WI38 (cell line): ENCODE results near the gene ZSCAN20.

ENCODE experiments used
- H3K4me3 ChIP-seq: 2 replicates; pipeline ENCODE4 v1.5.1; 2011; ENCODE audit warnings: low read depth, mild to moderate bottlenecking, control low read depth, low read length
- TF ChIP-seq, protein P1 (sequence below): IDR thresholded peaks from 2 replicates; pipeline ENCODE4 v1.5.1; 2012; ENCODE audit warnings: low read depth, mild to moderate bottlenecking, control low read depth, low read length

ZSCAN20 gene

DNA sequence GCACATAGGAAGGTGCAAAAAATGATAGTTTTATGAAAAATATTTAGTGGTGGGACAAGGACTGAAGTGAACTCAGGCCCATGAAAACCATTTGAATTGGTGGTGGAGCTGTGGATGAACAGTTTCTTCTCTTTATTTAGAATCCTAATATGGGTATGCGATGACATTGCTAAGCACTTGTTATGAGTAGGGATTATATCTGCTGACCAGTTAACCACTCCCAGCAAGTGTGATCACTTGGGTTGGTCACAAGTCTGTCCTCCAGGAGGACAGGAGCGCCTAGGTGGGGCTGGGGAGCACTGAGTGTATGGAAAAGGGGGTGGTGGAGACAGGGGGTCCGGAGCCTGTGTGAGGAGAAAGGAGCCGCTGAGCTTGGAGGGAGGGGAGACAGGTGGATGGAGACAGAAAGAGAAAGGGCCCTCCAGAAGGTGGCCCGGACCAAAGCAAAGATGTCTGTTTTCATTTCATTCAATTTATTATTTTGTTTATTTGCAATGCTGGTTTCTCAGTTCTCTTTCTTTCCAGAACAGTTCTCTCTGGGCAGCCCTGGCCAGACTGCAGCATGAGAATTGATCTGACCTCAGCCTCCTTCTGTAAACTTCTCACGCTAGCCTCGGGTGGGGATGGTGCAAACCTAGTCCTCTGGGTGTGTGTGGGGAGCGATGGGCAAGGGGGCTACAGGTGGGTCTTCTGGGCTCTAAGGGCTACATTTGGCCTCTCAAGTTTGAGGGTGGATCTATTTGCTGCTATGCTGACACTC, 9.9 kb upstream of the ZSCAN20 start:
- H3K4me3 ChIP-seq, result no peak overlapping the region
- TF ChIP-seq, protein P1, sequence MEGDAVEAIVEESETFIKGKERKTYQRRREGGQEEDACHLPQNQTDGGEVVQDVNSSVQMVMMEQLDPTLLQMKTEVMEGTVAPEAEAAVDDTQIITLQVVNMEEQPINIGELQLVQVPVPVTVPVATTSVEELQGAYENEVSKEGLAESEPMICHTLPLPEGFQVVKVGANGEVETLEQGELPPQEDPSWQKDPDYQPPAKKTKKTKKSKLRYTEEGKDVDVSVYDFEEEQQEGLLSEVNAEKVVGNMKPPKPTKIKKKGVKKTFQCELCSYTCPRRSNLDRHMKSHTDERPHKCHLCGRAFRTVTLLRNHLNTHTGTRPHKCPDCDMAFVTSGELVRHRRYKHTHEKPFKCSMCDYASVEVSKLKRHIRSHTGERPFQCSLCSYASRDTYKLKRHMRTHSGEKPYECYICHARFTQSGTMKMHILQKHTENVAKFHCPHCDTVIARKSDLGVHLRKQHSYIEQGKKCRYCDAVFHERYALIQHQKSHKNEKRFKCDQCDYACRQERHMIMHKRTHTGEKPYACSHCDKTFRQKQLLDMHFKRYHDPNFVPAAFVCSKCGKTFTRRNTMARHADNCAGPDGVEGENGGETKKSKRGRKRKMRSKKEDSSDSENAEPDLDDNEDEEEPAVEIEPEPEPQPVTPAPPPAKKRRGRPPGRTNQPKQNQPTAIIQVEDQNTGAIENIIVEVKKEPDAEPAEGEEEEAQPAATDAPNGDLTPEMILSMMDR, result no peak

DNA sequence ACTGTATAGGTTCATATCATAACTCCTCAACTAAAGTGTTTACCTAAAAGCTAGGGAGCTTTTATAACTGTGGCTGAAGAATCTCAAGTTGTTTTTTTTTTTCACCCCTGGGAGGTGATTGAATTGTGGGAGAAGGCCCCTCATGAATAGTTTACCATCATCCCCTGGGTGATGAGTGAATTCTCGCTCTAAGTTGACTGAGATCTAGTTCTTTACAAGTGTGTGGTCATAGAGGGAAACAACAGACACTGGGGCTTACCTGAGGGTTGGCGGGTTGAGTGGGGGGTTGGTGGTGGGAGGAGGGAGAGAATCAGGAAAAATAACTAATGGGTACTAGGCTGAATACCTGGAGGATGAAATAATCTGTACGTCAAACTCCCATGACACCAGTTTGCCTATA, 7.9 kb upstream of the ZSCAN20 start:
- TF ChIP-seq, protein P1, result no peak
- no peak overlapping the region for H3K4me3 ChIP-seq

- H3K4me3 ChIP-seq, result no peak overlapping the region
- TF ChIP-seq, protein P1, result no peak
Measured at GRCh38 chr1:33465316-33465715, 7.1 kb upstream of the ZSCAN20 start.

GRCh38 chr1:33466159-33466558, 6.3 kb upstream of the ZSCAN20 start:
- TF ChIP-seq, protein P1, result no peak
- no peak overlapping the region for H3K4me3 ChIP-seq

DNA sequence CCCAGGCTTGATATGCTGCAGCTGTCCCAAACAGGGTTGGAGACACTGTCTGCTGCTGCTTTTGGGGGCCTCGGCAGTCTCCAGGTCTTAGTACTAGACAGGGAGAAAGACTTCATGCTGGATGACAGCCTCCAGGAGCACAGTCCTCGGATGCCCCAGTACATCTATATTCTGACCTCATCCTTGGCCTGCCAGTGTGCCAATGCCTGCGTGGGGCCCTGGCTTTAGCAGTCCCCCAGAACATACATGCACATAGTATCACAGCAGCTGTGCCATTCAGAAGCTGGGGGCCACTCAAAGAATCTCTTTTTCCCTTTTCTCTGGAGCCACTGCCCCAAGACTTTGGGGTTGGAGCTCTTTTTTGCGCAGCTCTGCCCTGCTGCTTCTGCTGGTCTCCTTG, 4.4 kb upstream of the ZSCAN20 start:
- no peak overlapping the region for H3K4me3 ChIP-seq
- TF ChIP-seq, protein P1, result no peak

DNA sequence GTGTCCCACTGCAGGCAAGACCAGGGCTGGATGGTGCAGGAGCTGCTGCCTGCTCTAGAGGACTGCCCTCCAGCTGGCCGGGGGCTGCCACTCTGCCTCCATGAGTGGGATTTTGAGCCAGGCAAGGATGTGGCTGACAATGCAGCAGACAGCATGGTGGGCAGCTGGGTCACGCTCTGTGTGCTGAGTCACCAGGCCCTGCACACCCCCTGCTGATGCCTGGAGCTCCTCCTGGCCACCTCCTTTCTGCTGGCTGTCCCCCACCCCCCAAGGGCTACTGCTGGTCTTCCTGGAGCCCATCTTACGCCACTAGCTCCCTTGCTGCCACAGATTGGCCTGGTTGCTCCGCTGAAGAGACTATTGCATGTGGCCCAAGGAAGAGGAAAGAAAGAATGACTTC, 3.9 kb upstream of the ZSCAN20 start:
- H3K4me3 ChIP-seq, result no peak overlapping the region
- TF ChIP-seq, protein P1, result no peak

DNA sequence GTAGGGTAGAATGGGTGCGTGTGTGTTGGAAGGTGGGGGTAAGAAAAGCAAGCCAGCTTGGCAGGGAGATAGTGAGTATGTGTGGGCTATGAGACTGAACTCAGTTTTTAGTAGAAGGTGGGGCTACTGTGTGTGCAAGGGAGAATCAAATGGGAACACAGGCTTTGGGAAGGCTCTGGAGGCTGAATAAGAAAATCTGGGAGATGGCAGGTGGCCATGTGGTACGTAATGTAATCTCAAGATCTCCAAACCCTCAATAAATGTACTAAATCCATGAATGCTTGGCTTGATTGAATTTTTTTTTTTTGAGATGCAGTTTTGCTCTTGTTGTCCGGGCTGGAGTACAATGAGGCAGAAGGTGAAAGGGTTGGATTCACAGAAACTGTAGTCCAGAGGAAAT, 3.5 kb upstream of the ZSCAN20 start:
- no peak overlapping the region for H3K4me3 ChIP-seq
- TF ChIP-seq, protein P1, result no peak
